ENCODE data around the gene GRM1. TPM values are rescaled to one million over a fixed set of nuclear protein-coding genes. Genes with fewer than 3 reads are reported as not detected.

The GRM1 gene
- polyA plus RNA-seq, 1 experiment: 0.01 TPM

DNA sequence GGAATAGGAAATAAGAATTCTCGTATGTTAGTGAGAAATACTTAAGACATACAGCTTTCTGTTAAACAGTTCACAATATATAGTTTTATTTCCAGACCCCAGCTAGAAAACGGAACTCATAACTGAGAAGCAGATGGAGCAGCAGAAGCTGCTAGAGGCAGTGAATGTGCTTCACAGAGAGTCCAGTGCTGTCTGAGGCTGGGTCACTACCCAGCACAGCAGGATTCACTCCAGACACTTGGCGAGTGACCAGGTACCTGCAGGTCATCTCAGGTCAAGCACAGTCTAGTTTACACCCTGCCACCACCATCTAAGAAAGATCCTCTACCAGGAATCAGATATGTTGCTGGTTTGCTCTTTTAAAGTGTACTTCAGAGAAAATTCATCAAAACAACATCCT lies 271.7 kb downstream of the GRM1 start:
- CTCF ChIA-PET: no interaction called here
- Histone ChIP-seq H3K27me3 (ENCODE audit: control insufficient read depth, insufficient read depth, low read length) (no peaks in the 10 kb centered on the region), H3K9me3 (ENCODE audit: control insufficient read depth, insufficient read depth, low read length) (no peaks in the 10 kb centered on the region), H3K27ac (ENCODE audit: low read depth, low read length) (no peak overlapping the region), H3K4me3 (ENCODE audit: low read depth, low read length) (no peak overlapping the region)
- POLR2A ChIA-PET: no interaction called here
- DNase-seq (ENCODE audit: low read depth, low spot score): no peak
- TF ChIP-seq, protein P1, sequence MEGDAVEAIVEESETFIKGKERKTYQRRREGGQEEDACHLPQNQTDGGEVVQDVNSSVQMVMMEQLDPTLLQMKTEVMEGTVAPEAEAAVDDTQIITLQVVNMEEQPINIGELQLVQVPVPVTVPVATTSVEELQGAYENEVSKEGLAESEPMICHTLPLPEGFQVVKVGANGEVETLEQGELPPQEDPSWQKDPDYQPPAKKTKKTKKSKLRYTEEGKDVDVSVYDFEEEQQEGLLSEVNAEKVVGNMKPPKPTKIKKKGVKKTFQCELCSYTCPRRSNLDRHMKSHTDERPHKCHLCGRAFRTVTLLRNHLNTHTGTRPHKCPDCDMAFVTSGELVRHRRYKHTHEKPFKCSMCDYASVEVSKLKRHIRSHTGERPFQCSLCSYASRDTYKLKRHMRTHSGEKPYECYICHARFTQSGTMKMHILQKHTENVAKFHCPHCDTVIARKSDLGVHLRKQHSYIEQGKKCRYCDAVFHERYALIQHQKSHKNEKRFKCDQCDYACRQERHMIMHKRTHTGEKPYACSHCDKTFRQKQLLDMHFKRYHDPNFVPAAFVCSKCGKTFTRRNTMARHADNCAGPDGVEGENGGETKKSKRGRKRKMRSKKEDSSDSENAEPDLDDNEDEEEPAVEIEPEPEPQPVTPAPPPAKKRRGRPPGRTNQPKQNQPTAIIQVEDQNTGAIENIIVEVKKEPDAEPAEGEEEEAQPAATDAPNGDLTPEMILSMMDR (IDR thresholded peaks at IDR 0.05; ENCODE audit: low read depth, low read length): no peak

DNA sequence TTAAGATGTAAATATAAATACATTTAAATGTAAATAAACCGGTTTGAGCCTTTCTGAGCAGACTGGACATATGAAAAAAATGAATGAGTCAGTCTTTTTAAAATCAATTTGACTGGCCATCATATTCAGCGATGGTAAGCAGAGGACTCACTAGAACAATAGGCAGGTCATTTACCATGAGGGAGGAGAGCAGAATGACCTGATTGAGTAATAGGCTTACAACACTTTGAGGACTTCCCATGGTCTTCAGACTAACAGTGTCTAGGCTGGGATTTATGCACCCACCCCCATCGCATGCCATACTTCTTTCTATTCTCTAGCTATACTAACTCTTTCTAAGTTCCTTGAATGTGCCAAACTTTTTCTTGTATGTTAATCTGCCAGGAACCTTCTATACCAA lies 272.9 kb downstream of the GRM1 start:
- Histone ChIP-seq H3K27ac (ENCODE audit: low read depth, low read length) (no peak overlapping the region), H3K9me3 (ENCODE audit: control insufficient read depth, insufficient read depth, low read length) (no peaks in the 10 kb centered on the region), H3K27me3 (ENCODE audit: control insufficient read depth, insufficient read depth, low read length) (no peaks in the 10 kb centered on the region), H3K4me3 (ENCODE audit: low read depth, low read length) (no peak overlapping the region)
- no peak for DNase-seq (ENCODE audit: low read depth, low spot score)
- TF ChIP-seq, protein P1 (IDR thresholded peaks at IDR 0.05; ENCODE audit: low read depth, low read length): no peak
- ChIA-PET CTCF (no interaction called here), POLR2A (no interaction called here)

DNA sequence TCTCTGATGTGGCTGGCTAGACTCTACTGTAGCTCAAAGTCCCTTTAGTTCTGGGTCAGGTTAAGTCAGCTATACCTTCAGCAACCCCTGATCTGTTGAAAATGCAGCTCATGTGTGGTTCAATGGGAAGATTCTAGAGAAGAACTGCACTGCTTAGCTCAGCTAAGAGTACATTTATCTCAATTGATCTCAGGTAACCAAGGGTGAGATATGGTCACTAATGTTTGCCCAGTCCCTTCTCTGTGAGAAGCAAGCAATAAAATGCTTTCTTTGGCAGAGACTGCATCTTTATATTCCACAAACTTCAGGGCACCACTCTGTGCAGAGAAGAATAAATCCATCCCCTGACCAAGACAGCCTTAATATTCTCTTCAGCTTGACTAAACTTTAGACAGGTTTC lies 274.1 kb downstream of the GRM1 start:
- no peak for DNase-seq (ENCODE audit: low read depth, low spot score)
- Histone ChIP-seq H3K27ac (ENCODE audit: low read depth, low read length) (no peak overlapping the region), H3K27me3 (ENCODE audit: control insufficient read depth, insufficient read depth, low read length) (no peaks in the 10 kb centered on the region), H3K9me3 (ENCODE audit: control insufficient read depth, insufficient read depth, low read length) (no peaks in the 10 kb centered on the region), H3K4me3 (ENCODE audit: low read depth, low read length) (no peak overlapping the region)
- ChIA-PET CTCF (no interaction called here), POLR2A (no interaction called here)
- TF ChIP-seq, protein P1 (IDR thresholded peaks at IDR 0.05; ENCODE audit: low read depth, low read length): no peak

DNA sequence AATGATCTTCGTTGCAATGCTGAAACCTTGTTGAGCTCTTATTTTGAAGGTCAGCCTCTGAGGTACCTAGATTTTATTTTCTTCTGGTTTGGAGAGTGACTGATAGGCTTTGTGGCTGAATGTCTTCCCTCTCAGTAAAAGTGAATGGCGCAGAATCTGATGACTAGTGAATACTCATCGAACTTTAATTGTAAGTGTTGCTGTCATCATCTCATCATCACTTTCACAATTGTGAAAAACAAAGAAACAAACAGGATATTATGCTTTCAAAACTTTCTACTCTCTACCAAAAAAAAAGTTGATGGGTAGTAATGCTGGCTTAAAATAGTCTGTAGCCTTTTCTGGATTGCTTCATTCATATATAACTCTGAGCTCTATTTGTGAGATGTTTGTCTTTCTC lies 275.3 kb downstream of the GRM1 start:
- ChIA-PET POLR2A (no interaction called here), CTCF (no interaction called here)
- DNase-seq (ENCODE audit: low read depth, low spot score): no peak
- TF ChIP-seq, protein P1 (IDR thresholded peaks at IDR 0.05; ENCODE audit: low read depth, low read length): no peak
- no peaks in the 10 kb centered on the region for H3K27me3 ChIP-seq (ENCODE audit: control insufficient read depth, insufficient read depth, low read length)
- H3K4me3 ChIP-seq (ENCODE audit: low read depth, low read length): no peak overlapping the region
- no peak overlapping the region for H3K27ac ChIP-seq (ENCODE audit: low read depth, low read length)
- no peaks in the 10 kb centered on the region for H3K9me3 ChIP-seq (ENCODE audit: control insufficient read depth, insufficient read depth, low read length)

DNA sequence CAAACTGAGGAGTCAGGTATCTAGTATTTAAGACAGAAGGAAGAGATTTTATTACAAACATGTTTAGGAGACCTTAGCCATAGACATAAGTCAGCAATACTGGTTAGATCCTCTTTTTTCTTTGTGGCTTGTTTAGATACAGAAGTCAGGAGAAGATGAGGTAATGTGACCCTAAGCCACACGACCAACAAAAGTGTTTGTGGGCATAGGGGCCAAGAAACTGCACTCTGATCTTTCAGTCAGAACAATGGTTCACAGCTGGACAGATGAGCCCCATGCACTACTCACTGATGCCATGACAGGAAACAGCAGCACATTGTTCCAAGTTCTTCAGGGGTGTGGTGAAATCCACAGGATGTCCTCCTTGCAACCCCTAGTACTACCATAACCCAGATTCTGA lies 276.2 kb downstream of the GRM1 start:
- Histone ChIP-seq H3K4me3 (ENCODE audit: low read depth, low read length) (no peak overlapping the region), H3K27me3 (ENCODE audit: control insufficient read depth, insufficient read depth, low read length) (no peaks in the 10 kb centered on the region), H3K27ac (ENCODE audit: low read depth, low read length) (no peak overlapping the region), H3K9me3 (ENCODE audit: control insufficient read depth, insufficient read depth, low read length) (no peaks in the 10 kb centered on the region)
- POLR2A ChIA-PET: no interaction called here
- CTCF ChIA-PET: no interaction called here
- no peak for DNase-seq (ENCODE audit: low read depth, low spot score)
- TF ChIP-seq, protein P1 (IDR thresholded peaks at IDR 0.05; ENCODE audit: low read depth, low read length): no peak
